ENCODE data around the gene DCDC2C.

The DCDC2C gene

GRCh38 chr2:3741867-3742602 is 38.7 kb downstream of the DCDC2C start:
- DNase-seq (ENCODE audit: insufficient read length) (no peak), FAIRE-seq (no peak)
- TF ChIP-seq POLR2AphosphoS5 (IDR thresholded peaks at IDR 0.05; ENCODE audit: low read depth, low read length): no peak
- TF ChIP-seq TAF1 (IDR thresholded peaks at IDR 0.05; ENCODE audit: borderline replicate concordance, low read depth, low read length): no peak
- no peak for TF ChIP-seq POLR2A (IDR thresholded peaks at IDR 0.05; ENCODE audit: low read depth, low read length)

DNA sequence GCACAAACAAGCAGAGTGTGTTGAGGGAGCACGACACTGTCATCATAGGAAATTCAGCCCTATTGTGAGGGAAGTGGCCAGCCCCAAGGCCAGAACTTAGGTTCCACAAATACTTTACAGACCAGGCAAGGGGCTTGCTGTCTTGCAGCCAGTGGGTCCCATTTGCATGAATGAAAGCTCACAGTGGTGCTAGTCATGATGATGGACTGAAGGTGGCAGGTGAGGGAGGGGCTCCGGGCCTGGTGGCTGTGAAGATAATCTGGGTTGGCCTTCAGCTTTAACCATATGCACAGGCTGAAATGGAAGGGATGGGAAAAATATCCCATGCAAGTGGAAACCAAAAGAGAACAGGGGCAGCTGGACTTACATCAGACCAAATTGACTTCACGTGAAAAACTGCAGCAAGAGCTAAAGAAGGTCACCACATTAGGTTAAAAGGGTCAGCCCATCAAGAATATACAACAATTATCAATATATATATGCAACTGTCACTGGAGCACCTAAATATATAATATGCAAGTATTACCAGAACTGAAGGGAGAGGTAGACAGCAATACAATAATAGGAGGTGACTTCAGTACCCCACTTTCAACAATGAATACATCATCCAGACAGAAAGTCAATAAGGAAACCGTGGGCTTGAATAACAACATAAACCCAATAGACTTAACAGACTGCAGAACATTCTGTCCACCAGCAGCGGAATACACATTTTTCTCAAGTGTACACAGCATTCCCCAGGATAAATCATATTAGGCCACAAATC is 39.6 kb downstream of the DCDC2C start:
- no peak for TF ChIP-seq POLR2A (IDR thresholded peaks at IDR 0.05; ENCODE audit: low read depth, low read length)
- no peak for TF ChIP-seq TAF1 (IDR thresholded peaks at IDR 0.05; ENCODE audit: borderline replicate concordance, low read depth, low read length)
- TF ChIP-seq POLR2AphosphoS5 (IDR thresholded peaks at IDR 0.05; ENCODE audit: low read depth, low read length): no peak
- DNase-seq (ENCODE audit: insufficient read length): no peak
- no peak for FAIRE-seq

DNA sequence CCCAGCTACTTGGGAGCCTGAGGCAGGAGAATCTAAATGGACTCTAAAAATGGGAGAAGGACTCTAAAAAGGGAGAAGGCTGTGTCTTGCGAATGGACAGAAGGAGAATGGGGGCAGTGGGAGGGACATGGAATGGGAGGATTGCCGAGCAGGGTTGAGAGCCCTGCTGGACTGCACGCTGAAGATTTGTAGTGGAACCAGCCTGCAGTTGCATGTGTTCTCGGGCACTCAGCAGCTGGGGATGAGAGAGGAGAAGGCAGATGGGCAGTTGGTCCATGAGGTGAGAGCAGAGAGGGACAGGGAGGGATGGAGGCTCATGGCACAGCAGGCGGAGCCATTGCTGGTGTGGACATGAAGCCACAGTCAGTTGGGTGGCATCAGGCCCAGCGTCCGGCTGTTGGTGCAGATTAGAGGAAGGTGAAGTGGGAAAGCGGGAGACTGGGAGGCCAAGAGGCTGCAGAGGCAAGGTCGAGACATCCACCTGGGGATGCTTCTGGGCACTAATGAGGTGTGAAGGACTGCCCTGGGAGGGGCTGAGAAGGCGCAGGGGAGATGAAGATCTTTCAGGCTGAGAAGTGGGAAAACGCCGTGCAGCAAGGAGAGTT is 40.7 kb downstream of the DCDC2C start:
- FAIRE-seq (no peak), DNase-seq (ENCODE audit: insufficient read length) (no peak)
- TF ChIP-seq POLR2A (IDR thresholded peaks at IDR 0.05; ENCODE audit: low read depth, low read length) (no peak), POLR2AphosphoS5 (IDR thresholded peaks at IDR 0.05; ENCODE audit: low read depth, low read length) (no peak), TAF1 (IDR thresholded peaks at IDR 0.05; ENCODE audit: borderline replicate concordance, low read depth, low read length) (no peak)

DNA sequence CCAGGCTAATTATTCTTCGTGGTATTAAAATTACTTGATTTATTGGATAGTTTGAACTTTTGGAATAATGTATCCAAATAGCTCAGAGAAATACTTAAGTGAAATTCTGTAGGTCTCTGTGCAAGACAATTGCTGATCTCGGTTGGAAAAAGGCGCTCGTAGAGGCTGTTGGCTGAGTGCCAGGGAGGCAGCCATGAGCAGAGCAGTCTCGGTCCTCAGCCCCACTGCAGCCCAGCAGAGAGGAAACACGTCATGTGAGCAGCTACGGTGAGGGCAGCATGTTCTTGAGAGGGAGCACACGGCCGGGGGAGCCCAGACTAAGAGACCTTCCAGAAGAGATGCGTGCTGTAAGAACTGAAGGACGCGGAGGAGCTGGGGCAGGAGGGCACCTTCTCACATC is 42.5 kb downstream of the DCDC2C start:
- DNase-seq (ENCODE audit: insufficient read length) (no peak), FAIRE-seq (no peak)
- TF ChIP-seq POLR2AphosphoS5 (IDR thresholded peaks at IDR 0.05; ENCODE audit: low read depth, low read length) (no peak), TAF1 (IDR thresholded peaks at IDR 0.05; ENCODE audit: borderline replicate concordance, low read depth, low read length) (no peak), POLR2A (IDR thresholded peaks at IDR 0.05; ENCODE audit: low read depth, low read length) (no peak)

- no peak for DNase-seq (ENCODE audit: insufficient read length)
- no peak for TF ChIP-seq TAF1 (IDR thresholded peaks at IDR 0.05; ENCODE audit: borderline replicate concordance, low read depth, low read length)
- no peak for FAIRE-seq
These were observed 43.8 kb downstream of the DCDC2C start for GRCh38 chr2:3747032-3747654.

GRCh38 chr2:3747826-3748225 is 44.5 kb downstream of the DCDC2C start:
- FAIRE-seq (no peak), DNase-seq (ENCODE audit: insufficient read length) (no peak)
- TF ChIP-seq POLR2A (IDR thresholded peaks at IDR 0.05; ENCODE audit: low read depth, low read length) (no peak), TAF1 (IDR thresholded peaks at IDR 0.05; ENCODE audit: borderline replicate concordance, low read depth, low read length) (no peak), POLR2AphosphoS5 (IDR thresholded peaks at IDR 0.05; ENCODE audit: low read depth, low read length) (no peak)

DNA sequence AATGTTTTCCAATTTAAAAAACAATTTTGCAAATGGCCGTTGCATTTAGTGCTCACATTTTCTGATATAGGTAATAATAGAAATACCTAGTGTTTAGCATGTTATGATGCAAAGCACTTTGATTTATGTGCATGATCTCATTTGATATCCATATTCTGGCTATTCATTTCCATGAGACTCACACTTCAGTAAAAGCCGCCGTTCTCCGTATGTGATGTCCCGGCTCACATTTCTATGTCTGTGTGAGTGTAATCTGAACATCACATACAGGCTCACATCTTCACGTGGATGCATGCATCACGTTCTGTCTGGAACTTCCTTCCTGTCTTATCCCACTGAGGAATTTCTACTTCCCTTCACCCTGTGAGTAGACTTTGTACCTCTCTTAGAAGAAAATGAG is 45.8 kb downstream of the DCDC2C start:
- no peak for FAIRE-seq
- TF ChIP-seq TAF1 (IDR thresholded peaks at IDR 0.05; ENCODE audit: borderline replicate concordance, low read depth, low read length) (no peak), POLR2AphosphoS5 (IDR thresholded peaks at IDR 0.05; ENCODE audit: low read depth, low read length) (no peak), POLR2A (IDR thresholded peaks at IDR 0.05; ENCODE audit: low read depth, low read length) (no peak)

GRCh38 chr2:3751251-3751650 is 47.9 kb downstream of the DCDC2C start:
- FAIRE-seq (no peak), DNase-seq (ENCODE audit: insufficient read length) (no peak)
- TF ChIP-seq POLR2AphosphoS5 (IDR thresholded peaks at IDR 0.05; ENCODE audit: low read depth, low read length) (no peak), TAF1 (IDR thresholded peaks at IDR 0.05; ENCODE audit: borderline replicate concordance, low read depth, low read length) (no peak), POLR2A (IDR thresholded peaks at IDR 0.05; ENCODE audit: low read depth, low read length) (no peak)

More for the DNA sequence above, 45.8 kb downstream of the DCDC2C start:
- DNase-seq (ENCODE audit: insufficient read length): no peak

DNA sequence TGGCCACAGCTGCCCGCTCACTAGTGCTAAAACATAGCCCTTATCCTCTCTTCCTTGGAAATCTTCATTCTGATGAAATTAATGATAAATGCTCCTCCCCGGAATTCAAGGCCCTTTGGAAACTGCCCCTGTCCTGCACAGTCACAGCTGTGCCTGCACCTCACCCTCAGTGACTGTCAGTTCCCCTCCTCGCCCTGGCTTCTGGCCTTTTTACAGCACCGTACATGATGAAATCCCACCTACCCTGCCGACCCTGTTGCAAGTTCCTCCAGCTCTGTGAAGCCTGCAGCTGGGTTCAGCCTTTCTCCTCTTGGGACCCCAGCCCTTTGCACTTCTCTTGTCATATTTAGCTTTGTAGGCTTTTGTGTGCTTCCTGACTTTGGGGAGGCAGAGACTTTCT is 48.4 kb downstream of the DCDC2C start:
- no peak for DNase-seq (ENCODE audit: insufficient read length)
- FAIRE-seq: no peak
- TF ChIP-seq POLR2AphosphoS5 (IDR thresholded peaks at IDR 0.05; ENCODE audit: low read depth, low read length) (no peak), TAF1 (IDR thresholded peaks at IDR 0.05; ENCODE audit: borderline replicate concordance, low read depth, low read length) (no peak), POLR2A (IDR thresholded peaks at IDR 0.05; ENCODE audit: low read depth, low read length) (no peak)

- FAIRE-seq: no peak
- no peak for DNase-seq (ENCODE audit: insufficient read length)
These were observed 49.0 kb downstream of the DCDC2C start for GRCh38 chr2:3752376-3752775.

GRCh38 chr2:3753561-3753960 is 50.2 kb downstream of the DCDC2C start:
- no peak for FAIRE-seq
- DNase-seq (ENCODE audit: insufficient read length): no peak
- TF ChIP-seq TAF1 (IDR thresholded peaks at IDR 0.05; ENCODE audit: borderline replicate concordance, low read depth, low read length) (no peak), POLR2A (IDR thresholded peaks at IDR 0.05; ENCODE audit: low read depth, low read length) (no peak), POLR2AphosphoS5 (IDR thresholded peaks at IDR 0.05; ENCODE audit: low read depth, low read length) (no peak)

More at GRCh38 chr2:3752376-3752775, 49.0 kb downstream of the DCDC2C start:
- TF ChIP-seq TAF1 (IDR thresholded peaks at IDR 0.05; ENCODE audit: borderline replicate concordance, low read depth, low read length): no peak
- TF ChIP-seq POLR2A (IDR thresholded peaks at IDR 0.05; ENCODE audit: low read depth, low read length): no peak
- no peak for TF ChIP-seq POLR2AphosphoS5 (IDR thresholded peaks at IDR 0.05; ENCODE audit: low read depth, low read length)

Measured in GM12892 (cell line).